Left renal cortex interstitium (tissue), 4 donors: ENCODE data around the gene COL6A3. TPM values are rescaled to one million over a fixed set of nuclear protein-coding genes. Genes with fewer than 3 reads are reported as not detected.

Source experiments
- DNase-seq, 4 donors: peaks; one replicate each; pipeline ENCODE4 v3.0.0-alpha.2; 2013; ENCODE audit warnings: low read depth in 4 of 4, low spot score in 2 of 4, missing footprints in 1 of 4
- polyA plus RNA-seq, 4 donors: library from polyadenylated mRNA; unstranded; fragments of 120-200 nt; gene quantifications; one replicate each; pipeline ENCODE4 v1.2.1, GENCODE V29; 2013; ENCODE audit not compliant: insufficient read length in 4 of 4

COL6A3 gene
- polyA plus RNA-seq, 4 donors, result 236 to 277 (median 260) TPM

GRCh38 chr2:237352279-237352845, 61.6 kb downstream of the COL6A3 start:
- DNase-seq, result no peak

DNA sequence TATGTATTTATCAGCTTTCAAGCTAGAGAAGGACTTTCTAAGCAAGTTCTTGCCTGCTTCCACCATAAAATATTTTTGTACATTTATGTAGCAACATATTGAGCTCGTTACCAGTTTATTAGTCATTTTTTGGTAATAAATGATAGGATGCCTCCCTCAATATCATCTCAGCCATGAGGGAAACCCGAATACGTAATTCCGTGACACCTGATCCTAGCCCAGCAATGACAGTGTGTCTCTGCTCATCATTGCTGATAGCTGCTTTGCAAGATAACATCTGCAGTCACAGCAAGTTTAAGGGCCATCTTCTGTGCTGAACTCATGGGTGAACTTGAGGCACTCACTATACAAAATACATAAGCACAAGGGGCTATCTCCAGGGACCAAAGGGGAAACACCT, 62.2 kb downstream of the COL6A3 start:
- no peak for DNase-seq

GRCh38 chr2:237351046-237351445, 62.9 kb downstream of the COL6A3 start:
- no peak for DNase-seq

- no peak for DNase-seq
Measured at GRCh38 chr2:237350597-237350996, 63.4 kb downstream of the COL6A3 start.

DNA sequence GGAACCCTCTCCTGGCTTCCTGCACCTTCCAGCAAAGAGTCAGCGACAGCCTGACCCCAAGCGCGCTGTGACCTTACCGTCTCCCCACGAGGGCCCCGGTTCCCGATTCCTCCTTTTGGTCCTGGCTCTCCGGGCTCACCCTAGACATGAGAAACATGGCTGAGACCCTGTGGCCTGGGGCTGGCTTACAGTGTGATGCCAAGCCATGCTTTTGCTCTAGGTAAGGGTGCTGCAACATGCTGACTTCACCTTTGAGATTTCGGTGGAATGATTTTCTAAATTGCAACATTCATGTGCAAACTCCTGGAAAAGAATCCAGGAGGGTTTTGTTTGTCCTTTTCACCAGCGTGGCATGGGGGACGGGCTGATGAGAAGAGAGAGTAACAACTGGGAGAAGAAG, 63.9 kb downstream of the COL6A3 start:
- no peak for DNase-seq

GRCh38 chr2:237348281-237348865, 65.6 kb downstream of the COL6A3 start:
- DNase-seq, result no peak

DNA sequence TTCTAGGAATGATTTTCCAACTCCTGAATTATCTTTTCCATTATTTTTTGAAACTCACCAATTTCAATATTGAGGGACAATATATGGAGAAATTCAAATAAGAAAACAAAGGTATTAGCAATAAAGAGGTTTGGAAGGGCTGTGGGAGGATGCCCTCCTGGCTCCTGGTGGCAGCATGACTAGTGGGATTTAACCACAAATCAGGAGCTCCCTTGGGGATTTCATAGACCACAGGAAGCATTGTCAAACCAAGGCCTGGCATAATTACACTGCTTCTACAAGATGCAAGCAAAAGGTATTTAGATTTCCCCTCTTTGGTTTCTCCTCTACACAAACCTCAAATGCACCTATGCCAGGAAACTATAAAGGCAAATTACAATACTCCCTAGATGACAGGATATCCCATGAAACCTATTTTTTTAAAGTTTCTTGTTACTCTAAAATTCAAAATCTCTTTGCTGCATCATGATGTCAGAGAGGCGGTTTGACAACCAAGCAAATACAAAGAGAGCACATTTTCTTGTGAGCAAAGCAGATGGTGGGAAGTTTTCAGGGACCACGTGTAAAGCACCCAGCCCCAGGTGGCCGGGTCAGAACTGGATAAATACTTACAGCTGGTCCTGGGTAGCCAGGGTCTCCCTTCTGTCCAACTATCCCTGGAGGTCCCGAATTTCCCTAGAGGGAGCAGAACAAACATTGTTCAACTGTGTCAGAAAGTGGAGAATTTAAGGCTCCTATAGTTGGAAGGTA, 67.9 kb downstream of the COL6A3 start:
- DNase-seq, result no peak

DNA sequence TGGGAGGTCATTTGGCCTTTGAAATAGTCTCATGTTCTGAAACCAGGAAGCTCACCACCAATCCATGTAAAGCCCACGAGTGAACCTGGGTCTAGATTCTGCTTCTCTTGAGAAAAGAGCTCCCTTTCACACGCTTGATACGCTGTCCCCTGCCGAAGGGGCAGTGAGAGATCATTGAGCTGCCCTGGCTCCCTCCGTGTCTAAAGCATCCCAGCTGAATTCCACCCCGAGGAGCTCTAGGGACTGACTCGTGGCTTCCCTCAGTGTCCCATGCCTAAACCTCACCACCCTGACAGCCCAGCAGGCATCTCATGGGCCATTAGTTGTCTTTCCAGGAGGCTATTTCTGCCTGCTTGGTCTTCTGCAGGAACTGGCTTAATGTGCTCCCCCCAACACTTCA, 68.6 kb downstream of the COL6A3 start:
- no peak for DNase-seq

- DNase-seq, result no peak
Measured at GRCh38 chr2:237344942-237345341, 69.0 kb downstream of the COL6A3 start.

DNA sequence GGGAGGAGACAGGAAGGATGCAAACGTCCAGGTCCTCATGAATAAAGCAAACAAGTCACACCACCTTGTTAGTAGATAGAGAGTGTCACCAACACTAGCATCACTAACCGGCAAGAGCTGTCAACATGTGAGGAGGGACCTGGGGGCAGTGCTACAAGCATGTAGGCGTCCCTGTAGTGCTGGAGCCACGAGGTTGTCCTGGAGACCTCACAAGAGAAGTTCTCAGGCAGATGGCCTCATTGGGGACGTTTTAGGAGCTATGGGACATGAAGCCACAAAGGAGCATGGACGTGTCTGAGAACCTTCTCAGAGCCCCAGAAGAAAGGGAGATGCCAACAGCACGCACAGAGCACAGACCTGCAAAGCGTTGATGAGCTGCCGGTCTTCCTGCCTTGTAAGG, 70.0 kb downstream of the COL6A3 start:
- no peak for DNase-seq

GRCh38 chr2:237341872-237342271, 72.1 kb downstream of the COL6A3 start:
- DNase-seq, result no peak

DNA sequence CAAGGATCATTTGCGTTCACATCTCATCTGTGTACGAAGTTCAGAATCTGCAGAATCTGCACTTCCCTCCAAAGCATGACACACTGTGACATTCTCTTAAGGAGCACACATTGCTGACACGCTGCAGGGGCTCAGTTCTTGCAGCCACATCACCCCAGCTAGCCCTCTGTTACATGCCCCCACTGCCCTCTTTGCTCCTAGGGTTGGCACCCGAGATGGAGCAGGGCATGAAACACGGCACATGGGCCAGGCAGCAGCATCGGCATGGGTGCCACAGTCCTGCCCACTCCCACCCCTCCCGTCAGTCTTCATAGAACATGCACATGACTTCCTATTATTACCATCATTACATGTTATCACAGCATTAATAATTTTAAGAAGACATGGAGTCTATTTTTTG, 76.4 kb downstream of the COL6A3 start:
- DNase-seq, result no peak

- DNase-seq, result no peak
Measured at GRCh38 chr2:237336131-237336530, 77.8 kb downstream of the COL6A3 start.

- DNase-seq, result no peak
Measured at GRCh38 chr2:237333748-237334147, 80.2 kb downstream of the COL6A3 start.

- DNase-seq, result no peak
Measured at GRCh38 chr2:237330541-237330940, 83.4 kb downstream of the COL6A3 start.

GRCh38 chr2:237327175-237327950, 86.6 kb downstream of the COL6A3 start:
- DNase-seq, result no peak

- DNase-seq, result peak in 3 of 4 donors; percentile 56 to 78 (median 63)
Measured at GRCh38 chr2:237326266-237327171, 87.4 kb downstream of the COL6A3 start.

GRCh38 chr2:237324837-237325236, 89.1 kb downstream of the COL6A3 start:
- no peak for DNase-seq

DNA sequence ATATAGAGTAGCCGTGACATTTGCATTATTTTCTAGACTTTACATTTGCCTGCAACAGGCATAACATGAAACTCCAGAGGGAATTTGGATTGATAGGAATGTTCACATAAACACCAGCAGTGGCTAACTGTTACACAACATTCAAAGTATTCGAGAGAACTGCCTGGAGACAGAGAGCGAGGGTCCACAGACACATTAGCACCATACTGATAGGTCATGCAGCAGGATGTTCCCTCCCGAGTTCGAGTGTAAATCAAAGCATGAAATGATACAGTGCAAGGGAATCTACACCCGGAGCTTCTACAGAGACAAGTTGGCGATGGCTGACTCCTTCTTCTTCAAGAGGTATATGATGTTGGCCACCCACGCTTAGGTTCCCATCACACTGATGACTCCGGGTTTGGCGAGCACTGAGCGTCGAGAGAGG, 89.5 kb downstream of the COL6A3 start:
- DNase-seq, result no peak

DNA sequence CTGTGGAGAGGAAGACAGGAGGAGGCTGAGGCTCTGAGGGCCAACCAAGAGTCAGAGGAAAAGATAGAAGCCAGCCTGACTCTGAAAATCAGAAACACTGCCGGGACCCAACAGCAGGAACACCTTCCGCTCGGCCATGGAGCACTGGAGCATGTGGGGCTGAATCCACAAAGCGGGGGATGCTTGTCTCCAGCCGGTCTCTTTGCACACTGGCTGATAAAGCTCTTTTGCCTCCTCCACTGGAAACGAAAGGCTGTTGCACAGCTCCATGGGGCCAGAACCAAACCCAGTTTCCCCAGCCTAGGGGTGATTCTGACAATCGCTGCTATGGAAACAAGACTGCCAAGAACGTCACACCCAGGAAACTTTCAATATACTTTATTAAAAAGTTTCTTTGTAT, 90.3 kb downstream of the COL6A3 start:
- no peak for DNase-seq
